ENCODE data around the gene RAB11A. TPM values are rescaled to one million over a fixed set of nuclear protein-coding genes. Genes with fewer than 3 reads are reported as not detected.

The RAB11A gene
- total RNA-seq, 2 experiments from 2014 or later = 129 to 142 TPM

- intact Hi-C loops (cut with DNase I, micrococcal nuclease) = no loop called here
- DNase-seq (no peak), ATAC-seq (no peak)
- no peaks in the 10 kb centered on the region for H3K9me3 Mint-ChIP-seq (ENCODE audit: low read depth)
- H3K27ac Mint-ChIP-seq = no peak overlapping the region
- CTCF ChIA-PET = no interaction called here
- no peaks in the 10 kb centered on the region for H3K4me1 Mint-ChIP-seq
- H3K4me3 Mint-ChIP-seq = no peak overlapping the region
- no peaks in the 10 kb centered on the region for H3K27me3 Mint-ChIP-seq
- H3K36me3 Mint-ChIP-seq (ENCODE audit: low read depth) = no peaks in the 10 kb centered on the region
- POLR2A ChIA-PET = no interaction called here
These were observed 57.2 kb downstream of the RAB11A start for GRCh38 chr15:65926459-65926858.

- no peak overlapping the region for H3K4me3 Mint-ChIP-seq
- H3K9me3 Mint-ChIP-seq (ENCODE audit: low read depth) = no peaks in the 10 kb centered on the region
- H3K4me1 Mint-ChIP-seq = no peaks in the 10 kb centered on the region
- ATAC-seq = no peak
- no peak overlapping the region for H3K27ac Mint-ChIP-seq
- H3K36me3 Mint-ChIP-seq (ENCODE audit: low read depth) = no peaks in the 10 kb centered on the region
- H3K27me3 Mint-ChIP-seq = no peaks in the 10 kb centered on the region
- POLR2A ChIA-PET = no interaction called here
- DNase-seq = no peak
- intact Hi-C loops (cut with DNase I, micrococcal nuclease) = no loop called here
- CTCF ChIA-PET = no interaction called here
These were observed 57.6 kb downstream of the RAB11A start for GRCh38 chr15:65926899-65927298.

GRCh38 chr15:65927545-65927944 lies 58.3 kb downstream of the RAB11A start:
- Mint-ChIP-seq H3K27me3 (no peaks in the 10 kb centered on the region), H3K4me1 (no peaks in the 10 kb centered on the region), H3K9me3 (ENCODE audit: low read depth) (no peaks in the 10 kb centered on the region), H3K27ac (no peak overlapping the region), H3K4me3 (no peak overlapping the region), H3K36me3 (ENCODE audit: low read depth) (no peaks in the 10 kb centered on the region)
- ChIA-PET POLR2A (no interaction called here), CTCF (no interaction called here)
- intact Hi-C loops (cut with DNase I, micrococcal nuclease) = no loop called here
- DNase-seq = no peak
- ATAC-seq = no peak

GRCh38 chr15:65929573-65929972 lies 60.3 kb downstream of the RAB11A start:
- POLR2A ChIA-PET = no interaction called here
- intact Hi-C loops (cut with DNase I, micrococcal nuclease) = no loop called here
- CTCF ChIA-PET = no interaction called here
- Mint-ChIP-seq H3K4me1 (no peaks in the 10 kb centered on the region), H3K36me3 (ENCODE audit: low read depth) (no peaks in the 10 kb centered on the region), H3K9me3 (ENCODE audit: low read depth) (no peaks in the 10 kb centered on the region), H3K4me3 (no peak overlapping the region), H3K27me3 (no peaks in the 10 kb centered on the region), H3K27ac (no peak overlapping the region)
- no peak for DNase-seq
- ATAC-seq = no peak

- Mint-ChIP-seq H3K4me1 (no peaks in the 10 kb centered on the region), H3K36me3 (ENCODE audit: low read depth) (no peaks in the 10 kb centered on the region), H3K9me3 (ENCODE audit: low read depth) (no peaks in the 10 kb centered on the region), H3K4me3 (no peak overlapping the region), H3K27me3 (no peaks in the 10 kb centered on the region), H3K27ac (no peak overlapping the region)
- intact Hi-C loops (cut with DNase I, micrococcal nuclease) = no loop called here
- DNase-seq (no peak), ATAC-seq (no peak)
- ChIA-PET CTCF (interaction anchor here (0.6 kb wide), 1 partner anchor 145 kb away, joined by 3 read pairs; no protein-coding TSS in a partner anchor), POLR2A (no interaction called here)
These were observed 60.8 kb downstream of the RAB11A start for GRCh38 chr15:65930134-65930533.

GRCh38 chr15:65931221-65931620 lies 61.9 kb downstream of the RAB11A start:
- Mint-ChIP-seq H3K4me3 (no peak overlapping the region), H3K9me3 (ENCODE audit: low read depth) (no peaks in the 10 kb centered on the region), H3K27ac (no peak overlapping the region), H3K36me3 (ENCODE audit: low read depth) (no peaks in the 10 kb centered on the region), H3K27me3 (no peaks in the 10 kb centered on the region), H3K4me1 (no peaks in the 10 kb centered on the region)
- ChIA-PET POLR2A (no interaction called here), CTCF (interaction anchor here (0.7 kb wide), 1 partner anchor 46 kb away, joined by 3 read pairs; no protein-coding TSS in a partner anchor)
- ATAC-seq (no peak), DNase-seq (no peak)
- intact Hi-C loops (cut with DNase I, micrococcal nuclease) = no loop called here

GRCh38 chr15:65935391-65935790 lies 66.1 kb downstream of the RAB11A start:
- no peaks in the 10 kb centered on the region for H3K27me3 Mint-ChIP-seq
- ChIA-PET CTCF (interaction anchor here (1.2 kb wide), 1 partner anchor 11 kb away, joined by 3 read pairs; no protein-coding TSS in a partner anchor), POLR2A (no interaction called here)
- intact Hi-C loops (cut with DNase I, micrococcal nuclease) = no loop called here
- H3K4me3 Mint-ChIP-seq = no peak overlapping the region
- DNase-seq (no peak), ATAC-seq (no peak)
- H3K9me3 Mint-ChIP-seq (ENCODE audit: low read depth) = no peaks in the 10 kb centered on the region
- no peaks in the 10 kb centered on the region for H3K36me3 Mint-ChIP-seq (ENCODE audit: low read depth)
- H3K27ac Mint-ChIP-seq = no peak overlapping the region
- no peaks in the 10 kb centered on the region for H3K4me1 Mint-ChIP-seq

GRCh38 chr15:65936282-65936681 lies 67.0 kb downstream of the RAB11A start:
- POLR2A ChIA-PET = no interaction called here
- ATAC-seq (no peak), DNase-seq (no peak)
- Mint-ChIP-seq H3K36me3 (ENCODE audit: low read depth) (no peaks in the 10 kb centered on the region), H3K9me3 (ENCODE audit: low read depth) (no peaks in the 10 kb centered on the region), H3K27me3 (no peaks in the 10 kb centered on the region), H3K4me1 (no peaks in the 10 kb centered on the region), H3K27ac (no peak overlapping the region), H3K4me3 (no peak overlapping the region)
- CTCF ChIA-PET = interaction anchor here (0.7 kb wide), 1 partner anchor 639 kb away, joined by 3 read pairs; no protein-coding TSS in a partner anchor
- intact Hi-C loops (cut with DNase I, micrococcal nuclease) = no loop called here

GRCh38 chr15:65937054-65937453 lies 67.8 kb downstream of the RAB11A start:
- POLR2A ChIA-PET = no interaction called here
- Mint-ChIP-seq H3K4me3 (no peak overlapping the region), H3K36me3 (ENCODE audit: low read depth) (no peaks in the 10 kb centered on the region), H3K27ac (no peak overlapping the region), H3K4me1 (peaks cover under 1% of the 10 kb centered on the region), H3K9me3 (ENCODE audit: low read depth) (no peaks in the 10 kb centered on the region), H3K27me3 (no peaks in the 10 kb centered on the region)
- intact Hi-C loops (cut with DNase I, micrococcal nuclease) = no loop called here
- ATAC-seq (no peak), DNase-seq (no peak)
- CTCF ChIA-PET = no interaction called here

GRCh38 chr15:65937476-65937875 lies 68.2 kb downstream of the RAB11A start:
- no peak for ATAC-seq
- peaks cover 4% of the 10 kb centered on the region for H3K4me1 Mint-ChIP-seq
- POLR2A ChIA-PET = no interaction called here
- no peaks in the 10 kb centered on the region for H3K36me3 Mint-ChIP-seq (ENCODE audit: low read depth)
- CTCF ChIA-PET = no interaction called here
- intact Hi-C loops (cut with DNase I, micrococcal nuclease) = no loop called here
- no peak for DNase-seq
- no peaks in the 10 kb centered on the region for H3K9me3 Mint-ChIP-seq (ENCODE audit: low read depth)
- no peaks in the 10 kb centered on the region for H3K27me3 Mint-ChIP-seq
- H3K27ac Mint-ChIP-seq = no peak overlapping the region
- H3K4me3 Mint-ChIP-seq = no peak overlapping the region

GRCh38 chr15:65938604-65939003 lies 69.3 kb downstream of the RAB11A start:
- ATAC-seq (no peak), DNase-seq (no peak)
- H3K9me3 Mint-ChIP-seq (ENCODE audit: low read depth) = no peaks in the 10 kb centered on the region
- no peak overlapping the region for H3K4me3 Mint-ChIP-seq
- H3K4me1 Mint-ChIP-seq = peaks cover 5% of the 10 kb centered on the region
- intact Hi-C loops (cut with DNase I, micrococcal nuclease) = no loop called here
- POLR2A ChIA-PET = no interaction called here
- CTCF ChIA-PET = no interaction called here
- no peaks in the 10 kb centered on the region for H3K27me3 Mint-ChIP-seq
- no peak overlapping the region for H3K27ac Mint-ChIP-seq
- no peaks in the 10 kb centered on the region for H3K36me3 Mint-ChIP-seq (ENCODE audit: low read depth)

GRCh38 chr15:65939901-65940617 lies 70.8 kb downstream of the RAB11A start:
- CTCF ChIA-PET = no interaction called here
- H3K27ac Mint-ChIP-seq = no peak overlapping the region
- intact Hi-C loops (cut with DNase I, micrococcal nuclease) = no loop called here
- DNase-seq (no peak), ATAC-seq (peak; percentile 42)
- POLR2A ChIA-PET = no interaction called here
- no peak overlapping the region for H3K4me3 Mint-ChIP-seq
- H3K27me3 Mint-ChIP-seq = no peaks in the 10 kb centered on the region
- peaks cover 5% of the 10 kb centered on the region for H3K4me1 Mint-ChIP-seq
- no peaks in the 10 kb centered on the region for H3K9me3 Mint-ChIP-seq (ENCODE audit: low read depth)
- no peaks in the 10 kb centered on the region for H3K36me3 Mint-ChIP-seq (ENCODE audit: low read depth)

- CTCF ChIA-PET = no interaction called here
- no peak for ATAC-seq
These were observed 71.3 kb downstream of the RAB11A start for GRCh38 chr15:65940618-65940909.

More at GRCh38 chr15:65940618-65940909, 71.3 kb downstream of the RAB11A start:
- DNase-seq = no peak
- Mint-ChIP-seq H3K27ac (no peak overlapping the region), H3K4me3 (no peak overlapping the region), H3K27me3 (no peaks in the 10 kb centered on the region), H3K4me1 (peaks cover 5% of the 10 kb centered on the region), H3K9me3 (ENCODE audit: low read depth) (no peaks in the 10 kb centered on the region), H3K36me3 (ENCODE audit: low read depth) (no peaks in the 10 kb centered on the region)
- intact Hi-C loops (cut with DNase I, micrococcal nuclease) = no loop called here
- POLR2A ChIA-PET = no interaction called here
